Measurements from ENCODE around the gene NRIP2. TPM values are rescaled to one million over a fixed set of nuclear protein-coding genes. Genes with fewer than 3 reads are reported as not detected.

NRIP2 gene
- total RNA-seq, 1 donor from 2014 or later: 1.2 TPM

- H3K9me3 ChIP-seq: no peaks in the 10 kb centered on the region
- no peak for DNase-seq (ENCODE audit: extremely low spot score in 2 of 2)
- H3K4me1 ChIP-seq: no peaks in the 10 kb centered on the region
- H3K4me3 ChIP-seq: no peak overlapping the region
- H3K27me3 ChIP-seq: no peaks in the 10 kb centered on the region
- TF ChIP-seq CTCF (IDR thresholded peaks at IDR 0.05) (no peak), POLR2AphosphoS5 (IDR thresholded peaks at IDR 0.05; ENCODE audit: insufficient read depth in 1 of 2, low read depth in 1 of 2) (no peak), POLR2A (IDR thresholded peaks at IDR 0.05) (no peak)
- H3K27ac ChIP-seq: no peak overlapping the region
- intact Hi-C loops (cut with DNase I): no loop called here
- H3K36me3 ChIP-seq: no peaks in the 10 kb centered on the region
Measured at GRCh38 chr12:2855546-2855945, 20.7 kb upstream of the NRIP2 start.

DNA sequence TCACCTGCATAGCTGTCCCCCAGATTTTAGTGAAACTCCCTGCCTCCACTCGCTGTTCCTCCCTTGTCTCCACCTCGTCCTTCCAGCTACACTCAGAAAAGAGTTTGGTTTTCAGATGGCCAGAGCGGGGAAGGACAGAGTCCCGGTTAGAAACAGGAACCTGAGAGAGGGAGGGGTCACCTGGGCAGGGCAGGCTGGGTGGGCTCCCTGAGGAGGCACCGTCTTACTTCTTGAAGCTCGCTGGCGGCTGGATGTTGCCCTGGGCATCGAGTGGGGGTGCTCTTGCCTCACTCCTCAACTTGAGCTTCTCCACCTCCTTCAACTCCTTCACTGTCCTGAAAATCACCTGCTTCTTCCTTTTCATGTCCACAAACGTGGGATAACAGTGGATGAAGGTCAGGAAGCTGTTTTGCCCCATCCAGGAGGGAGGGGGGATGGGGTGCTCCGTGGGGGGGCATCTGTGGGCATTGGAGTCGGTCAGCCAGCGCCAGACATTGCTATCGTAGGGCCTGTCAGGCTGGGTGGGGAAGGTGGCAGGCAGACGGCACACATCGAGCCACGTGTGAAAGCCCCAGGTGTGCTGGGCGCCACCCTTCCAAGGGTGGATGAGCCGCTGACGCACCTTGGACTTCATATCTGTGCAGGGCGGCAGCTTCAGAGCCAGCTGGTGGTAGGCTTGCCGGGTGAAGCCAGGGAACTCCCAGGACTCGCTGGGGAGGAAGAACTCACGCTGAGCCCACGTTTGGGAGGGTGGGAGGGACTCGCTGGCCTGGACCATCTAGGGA lies 20.0 kb upstream of the NRIP2 start:
- Histone ChIP-seq H3K27ac (no peak overlapping the region), H3K27me3 (no peaks in the 10 kb centered on the region), H3K4me1 (no peaks in the 10 kb centered on the region), H3K9me3 (no peaks in the 10 kb centered on the region), H3K4me3 (no peak overlapping the region), H3K36me3 (no peaks in the 10 kb centered on the region)
- no peak for TF ChIP-seq POLR2A (IDR thresholded peaks at IDR 0.05)
- TF ChIP-seq CTCF (IDR thresholded peaks at IDR 0.05): no peak
- TF ChIP-seq POLR2AphosphoS5 (IDR thresholded peaks at IDR 0.05; ENCODE audit: insufficient read depth in 1 of 2, low read depth in 1 of 2): no peak
- intact Hi-C loops (cut with DNase I): no loop called here
- no peak for DNase-seq (ENCODE audit: extremely low spot score in 2 of 2)

- DNase-seq (ENCODE audit: extremely low spot score in 2 of 2): no peak
- intact Hi-C loops (cut with DNase I): no loop called here
- Histone ChIP-seq H3K36me3 (no peaks in the 10 kb centered on the region), H3K27me3 (no peaks in the 10 kb centered on the region), H3K4me3 (no peak overlapping the region), H3K9me3 (no peaks in the 10 kb centered on the region), H3K27ac (no peak overlapping the region), H3K4me1 (no peaks in the 10 kb centered on the region)
- no peak for TF ChIP-seq POLR2A (IDR thresholded peaks at IDR 0.05)
- no peak for TF ChIP-seq POLR2AphosphoS5 (IDR thresholded peaks at IDR 0.05; ENCODE audit: insufficient read depth in 1 of 2, low read depth in 1 of 2)
- TF ChIP-seq CTCF (IDR thresholded peaks at IDR 0.05): peak; percentile 27 to 79 (median 72)
Measured at GRCh38 chr12:2853626-2854025, 18.8 kb upstream of the NRIP2 start.

- no peaks in the 10 kb centered on the region for H3K9me3 ChIP-seq
- intact Hi-C loops (cut with DNase I): no loop called here
- no peak overlapping the region for H3K4me3 ChIP-seq
- H3K27ac ChIP-seq: no peak overlapping the region
- no peaks in the 10 kb centered on the region for H3K27me3 ChIP-seq
- no peaks in the 10 kb centered on the region for H3K36me3 ChIP-seq
- H3K4me1 ChIP-seq: no peaks in the 10 kb centered on the region
- TF ChIP-seq CTCF (IDR thresholded peaks at IDR 0.05) (no peak), POLR2A (IDR thresholded peaks at IDR 0.05) (no peak), POLR2AphosphoS5 (IDR thresholded peaks at IDR 0.05; ENCODE audit: insufficient read depth in 1 of 2, low read depth in 1 of 2) (no peak)
- no peak for DNase-seq (ENCODE audit: extremely low spot score in 2 of 2)
Measured at GRCh38 chr12:2851931-2852330, 17.1 kb upstream of the NRIP2 start.

DNA sequence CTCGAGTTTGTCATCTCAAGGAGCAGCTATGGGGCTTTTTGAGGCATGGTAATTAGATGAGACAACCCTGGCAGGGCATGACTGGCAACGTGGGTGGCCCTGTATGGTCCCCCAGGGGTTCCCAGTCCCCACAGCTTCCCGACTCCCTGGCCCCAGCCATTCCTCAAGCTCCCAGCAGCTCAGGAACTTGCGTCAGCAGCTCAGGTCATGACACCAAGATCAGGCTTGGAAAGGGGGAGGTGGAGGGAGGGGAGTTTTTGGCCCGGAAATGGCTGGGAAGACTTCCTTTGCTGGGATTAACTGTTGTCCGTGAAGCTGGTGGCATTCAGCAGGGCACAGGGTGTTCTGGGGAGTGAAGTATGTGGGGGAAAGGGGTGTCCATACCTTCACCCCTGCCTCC lies 10.4 kb upstream of the NRIP2 start:
- TF ChIP-seq POLR2A (IDR thresholded peaks at IDR 0.05) (no peak), POLR2AphosphoS5 (IDR thresholded peaks at IDR 0.05; ENCODE audit: insufficient read depth in 1 of 2, low read depth in 1 of 2) (no peak), CTCF (IDR thresholded peaks at IDR 0.05) (no peak)

More for the DNA sequence above, 10.4 kb upstream of the NRIP2 start:
- no peaks in the 10 kb centered on the region for H3K36me3 ChIP-seq
- H3K27me3 ChIP-seq: no peaks in the 10 kb centered on the region
- H3K4me3 ChIP-seq: no peak overlapping the region
- H3K27ac ChIP-seq: peak overlapping the region; percentile 6
- no peaks in the 10 kb centered on the region for H3K9me3 ChIP-seq
- no peak for DNase-seq (ENCODE audit: extremely low spot score in 2 of 2)
- intact Hi-C loops (cut with DNase I): no loop called here
- no peaks in the 10 kb centered on the region for H3K4me1 ChIP-seq
